ENCODE results near the gene MIF4GD.

DNA sequence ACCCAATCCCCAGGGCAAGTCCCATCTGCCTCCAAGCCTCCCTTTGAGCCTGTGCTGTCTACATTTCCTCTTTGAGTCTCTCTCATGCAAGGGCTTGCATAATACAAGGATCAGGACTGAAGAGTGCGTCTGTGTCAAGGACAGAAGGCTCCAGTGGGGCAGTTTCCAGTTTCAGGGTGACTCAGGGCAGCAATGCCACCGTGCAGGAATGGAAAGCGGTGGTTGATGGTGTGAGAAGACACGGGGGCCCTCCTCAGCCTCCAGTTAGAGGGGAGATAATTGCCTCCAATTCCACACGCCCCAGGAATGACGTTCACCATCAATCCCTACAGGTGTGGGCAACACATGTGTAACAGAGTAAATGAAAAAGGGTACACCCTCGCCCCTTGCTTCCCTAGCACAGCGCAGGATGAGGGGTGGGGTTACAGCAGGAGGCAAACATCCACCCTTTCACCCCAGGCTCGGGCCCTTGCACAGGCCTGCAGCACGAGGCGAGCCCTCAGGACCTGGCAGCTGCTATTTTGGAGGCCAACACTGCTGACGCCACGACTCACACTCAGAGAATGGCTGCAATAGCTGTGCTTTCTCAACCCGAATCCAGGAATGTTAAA is 43.0 kb upstream of the MIF4GD start:
- TF ChIP-seq, protein P1, sequence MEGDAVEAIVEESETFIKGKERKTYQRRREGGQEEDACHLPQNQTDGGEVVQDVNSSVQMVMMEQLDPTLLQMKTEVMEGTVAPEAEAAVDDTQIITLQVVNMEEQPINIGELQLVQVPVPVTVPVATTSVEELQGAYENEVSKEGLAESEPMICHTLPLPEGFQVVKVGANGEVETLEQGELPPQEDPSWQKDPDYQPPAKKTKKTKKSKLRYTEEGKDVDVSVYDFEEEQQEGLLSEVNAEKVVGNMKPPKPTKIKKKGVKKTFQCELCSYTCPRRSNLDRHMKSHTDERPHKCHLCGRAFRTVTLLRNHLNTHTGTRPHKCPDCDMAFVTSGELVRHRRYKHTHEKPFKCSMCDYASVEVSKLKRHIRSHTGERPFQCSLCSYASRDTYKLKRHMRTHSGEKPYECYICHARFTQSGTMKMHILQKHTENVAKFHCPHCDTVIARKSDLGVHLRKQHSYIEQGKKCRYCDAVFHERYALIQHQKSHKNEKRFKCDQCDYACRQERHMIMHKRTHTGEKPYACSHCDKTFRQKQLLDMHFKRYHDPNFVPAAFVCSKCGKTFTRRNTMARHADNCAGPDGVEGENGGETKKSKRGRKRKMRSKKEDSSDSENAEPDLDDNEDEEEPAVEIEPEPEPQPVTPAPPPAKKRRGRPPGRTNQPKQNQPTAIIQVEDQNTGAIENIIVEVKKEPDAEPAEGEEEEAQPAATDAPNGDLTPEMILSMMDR (IDR thresholded peaks at IDR 0.05), result no peak
- no peak for TF ChIP-seq POLR2A (IDR thresholded peaks at IDR 0.05)
- no peak for TF ChIP-seq POLR2AphosphoS5 (IDR thresholded peaks at IDR 0.05)

Measured in prostate gland (tissue), 2 donors.